T-helper 1 cell treated with Interleukin-12 subunit alpha and Interleukin-12 subunit beta and Interleukin-4 antibody, amounts not matched to agents 30 μg/mL and 1 μg/mL, for 36 hours (primary cell): Measurements from ENCODE around the gene FGFR2.
"Not testable (repeated sequence)": the region's sequence is repeated elsewhere in the genome, so short reads cannot be mapped to it uniquely, and the experiment has no call there.

ENCODE experiments used
- H3K27ac Mint-ChIP-seq: one replicate; pipeline ENCODE4 v1.8.0; 2021; ENCODE audit warnings: mild to moderate bottlenecking, mixed read lengths
- H3K27me3 Mint-ChIP-seq: one replicate; pipeline ENCODE4 v1.8.0; 2021; ENCODE audit warnings: low read depth, mixed read lengths
- H3K36me3 Mint-ChIP-seq: one replicate; pipeline ENCODE4 v1.8.0; 2021; ENCODE audit warnings: low read depth, mixed read lengths
- H3K4me1 Mint-ChIP-seq: one replicate; pipeline ENCODE4 v1.8.0; 2021; ENCODE audit warnings: low read depth, mixed read lengths
- H3K4me3 Mint-ChIP-seq: one replicate; pipeline ENCODE4 v1.8.0; 2021; ENCODE audit warnings: mild to moderate bottlenecking, moderate library complexity, mixed read lengths
- H3K9me3 Mint-ChIP-seq: one replicate; pipeline ENCODE4 v1.8.0; 2021; ENCODE audit warnings: mixed read lengths

Gene FGFR2

DNA sequence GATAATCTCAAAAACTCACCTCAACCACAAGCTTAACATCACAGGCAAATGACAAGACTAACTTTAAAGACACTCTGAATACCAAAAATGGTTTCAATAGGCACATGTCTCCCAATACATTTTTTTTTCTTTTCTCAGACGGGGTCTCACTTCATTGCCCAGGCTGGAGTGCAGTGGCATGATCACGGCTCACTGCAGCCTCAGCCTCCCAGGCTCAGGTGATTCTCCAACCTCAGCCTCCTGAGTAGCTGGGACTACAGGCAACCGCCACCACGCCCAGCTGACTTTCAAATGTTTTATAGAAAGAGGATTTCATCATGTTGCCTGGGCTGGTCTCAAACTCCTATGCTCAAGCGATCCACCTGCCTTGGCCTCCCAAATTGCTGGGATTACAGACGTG, 77.7 kb downstream of the FGFR2 start:
- not testable (repeated sequence) for H3K27ac Mint-ChIP-seq, H3K27me3 Mint-ChIP-seq, H3K36me3 Mint-ChIP-seq, H3K4me1 Mint-ChIP-seq, H3K9me3 Mint-ChIP-seq, H3K4me3 Mint-ChIP-seq

DNA sequence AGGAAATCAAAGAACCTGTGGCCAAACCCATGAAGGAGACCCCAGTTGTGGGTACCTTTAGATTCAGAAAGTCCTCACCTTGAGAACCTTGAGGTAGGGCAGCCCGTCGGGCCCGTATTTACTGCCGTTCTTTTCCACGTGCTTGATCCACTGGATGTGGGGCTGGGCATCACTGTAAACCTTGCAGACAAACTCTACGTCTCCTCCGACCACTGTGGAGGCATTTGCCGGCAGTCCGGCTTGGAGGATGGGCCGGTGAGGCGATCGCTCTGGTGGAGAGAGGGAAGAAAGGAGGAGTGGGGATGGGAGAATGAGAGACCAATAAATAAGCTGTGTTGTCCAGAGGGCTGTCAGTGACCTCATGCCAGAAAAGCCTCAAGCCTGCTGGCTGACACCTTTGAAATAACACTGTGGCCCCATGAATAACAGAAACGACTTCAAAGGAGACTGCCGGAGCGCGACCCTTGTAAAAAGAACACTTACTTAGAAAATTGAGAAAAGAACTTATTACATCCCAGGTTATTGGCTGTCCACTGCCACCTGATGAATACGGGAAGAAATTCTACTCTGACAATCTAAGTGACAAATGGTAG, 78.2 kb downstream of the FGFR2 start:
- H3K36me3 Mint-ChIP-seq = no peaks in the 10 kb centered on the region
- peaks cover 5% of the 10 kb centered on the region for H3K4me1 Mint-ChIP-seq
- H3K4me3 Mint-ChIP-seq = no peak overlapping the region
- H3K27me3 Mint-ChIP-seq = no peaks in the 10 kb centered on the region
- no peak overlapping the region for H3K27ac Mint-ChIP-seq
- peaks cover 6% of the 10 kb centered on the region for H3K9me3 Mint-ChIP-seq

DNA sequence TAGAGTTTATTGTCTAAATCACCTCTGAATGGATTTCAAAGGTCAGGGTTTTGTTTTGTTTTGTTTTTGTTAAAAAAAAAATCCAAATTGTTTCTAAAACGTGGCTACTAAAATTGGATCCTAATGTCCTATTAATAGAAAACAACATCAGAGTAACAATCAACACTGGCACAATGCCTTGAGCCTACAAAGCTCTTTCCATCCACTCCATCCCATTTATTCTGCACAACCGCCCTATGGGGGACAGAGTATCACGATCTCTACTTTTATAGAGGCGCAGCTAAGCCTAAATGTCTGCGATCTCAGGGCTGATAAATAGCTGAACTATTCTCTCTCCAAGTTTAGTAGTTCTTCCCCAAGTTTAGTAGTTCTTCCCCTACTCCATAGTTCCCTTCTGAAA, 78.8 kb downstream of the FGFR2 start:
- no peak overlapping the region for H3K27ac Mint-ChIP-seq
- H3K9me3 Mint-ChIP-seq = peaks cover 6% of the 10 kb centered on the region

DNA sequence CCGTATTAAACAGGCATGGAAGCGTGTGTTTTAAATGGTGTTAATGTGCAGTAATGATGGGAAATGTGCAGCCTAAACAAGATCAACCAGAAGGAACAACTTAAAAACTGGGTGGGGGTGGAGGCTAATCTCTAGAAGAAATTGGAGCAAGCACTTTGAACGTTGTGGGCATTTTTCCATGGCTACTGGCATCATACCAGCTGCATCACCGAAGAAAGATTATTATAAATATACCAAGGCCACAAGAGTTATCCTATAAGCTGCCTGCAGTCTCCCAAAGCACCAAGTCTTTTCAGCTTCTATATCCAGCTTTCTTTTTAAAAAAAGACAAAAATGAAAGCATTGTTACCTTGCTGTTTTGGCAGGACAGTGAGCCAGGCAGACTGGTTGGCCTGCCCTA, 79.9 kb downstream of the FGFR2 start:
- Mint-ChIP-seq H3K36me3 (no peaks in the 10 kb centered on the region), H3K4me3 (no peak overlapping the region), H3K27ac (no peak overlapping the region), H3K27me3 (no peaks in the 10 kb centered on the region), H3K9me3 (peaks cover 6% of the 10 kb centered on the region), H3K4me1 (peaks cover 5% of the 10 kb centered on the region)

More for the DNA sequence above, 78.8 kb downstream of the FGFR2 start:
- no peaks in the 10 kb centered on the region for H3K27me3 Mint-ChIP-seq
- H3K36me3 Mint-ChIP-seq = no peaks in the 10 kb centered on the region
- peaks cover 5% of the 10 kb centered on the region for H3K4me1 Mint-ChIP-seq
- H3K4me3 Mint-ChIP-seq = no peak overlapping the region

DNA sequence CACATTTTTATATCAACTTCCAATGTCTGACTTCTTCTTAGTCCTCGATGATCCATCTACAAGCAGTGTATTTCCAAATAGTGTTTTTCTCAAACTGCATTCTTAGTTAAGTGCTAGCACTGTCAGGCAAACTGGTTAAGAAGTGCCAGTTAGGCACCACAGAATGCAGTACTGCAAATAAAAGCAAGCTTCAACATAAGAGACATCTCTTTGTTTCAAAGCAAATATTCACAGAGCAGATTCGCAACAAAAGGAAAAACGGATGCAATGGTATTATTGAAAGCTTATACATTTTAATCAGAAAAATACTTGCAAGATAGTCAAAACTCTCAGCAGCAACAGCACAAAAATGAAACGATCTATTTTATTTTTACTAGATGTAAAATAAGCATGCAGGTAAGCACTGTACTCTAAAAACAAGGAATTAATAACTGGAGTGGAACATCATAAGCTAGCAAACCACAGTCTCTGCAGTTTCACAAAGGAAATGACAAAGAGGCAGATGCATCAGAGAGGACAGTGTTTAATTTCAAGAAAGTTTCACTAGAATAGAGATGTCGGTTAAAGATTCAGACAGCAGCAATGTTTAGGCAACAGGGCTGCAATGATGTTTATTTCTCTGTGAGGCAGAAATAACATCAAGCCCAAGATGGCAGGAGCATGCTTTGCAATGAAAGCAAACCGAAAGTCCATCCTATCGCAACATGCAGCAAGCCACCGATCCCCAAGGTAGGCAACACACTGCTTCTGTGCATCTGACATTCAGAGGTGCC, 82.0 kb downstream of the FGFR2 start:
- no peaks in the 10 kb centered on the region for H3K36me3 Mint-ChIP-seq
- H3K4me3 Mint-ChIP-seq = no peak overlapping the region
- H3K27me3 Mint-ChIP-seq = no peaks in the 10 kb centered on the region
- no peaks in the 10 kb centered on the region for H3K9me3 Mint-ChIP-seq
- H3K27ac Mint-ChIP-seq = no peak overlapping the region
- peaks cover 5% of the 10 kb centered on the region for H3K4me1 Mint-ChIP-seq

DNA sequence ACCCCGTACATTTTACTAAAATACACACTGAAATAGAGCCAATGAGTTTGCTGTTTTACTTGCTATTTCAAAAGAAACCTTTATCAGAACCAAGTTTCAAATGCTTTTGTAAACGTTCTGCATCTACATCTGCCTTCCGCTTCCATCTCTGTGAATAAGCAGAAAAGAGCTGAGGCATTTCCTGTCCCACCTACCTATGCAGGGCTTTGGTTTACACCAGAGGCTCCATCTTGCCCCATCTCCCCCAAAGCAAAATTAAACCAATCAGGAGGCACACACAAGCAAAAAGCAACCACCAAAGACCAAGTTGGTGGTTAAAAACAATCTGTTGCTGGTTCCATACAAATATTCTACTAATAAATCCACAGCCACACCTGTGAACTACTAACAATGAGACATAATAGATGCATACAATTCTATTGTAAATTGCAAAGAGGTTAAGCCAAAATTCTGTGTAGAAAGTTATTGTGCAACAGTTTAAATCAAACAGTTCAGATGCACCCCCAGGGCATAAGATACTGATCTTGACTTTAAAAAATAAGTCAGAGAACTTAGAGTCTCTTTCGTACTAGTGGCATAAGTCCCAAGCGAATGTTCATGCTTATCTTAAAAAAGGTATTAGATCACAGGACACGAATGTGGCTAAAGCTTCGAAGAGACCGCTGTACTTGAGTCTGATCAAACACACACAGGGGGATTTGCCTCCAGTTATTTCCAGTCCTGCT, 83.9 kb downstream of the FGFR2 start:
- H3K4me3 Mint-ChIP-seq = no peak overlapping the region
- H3K27me3 Mint-ChIP-seq = no peaks in the 10 kb centered on the region
- no peak overlapping the region for H3K27ac Mint-ChIP-seq
- H3K4me1 Mint-ChIP-seq = peaks cover 5% of the 10 kb centered on the region
- no peaks in the 10 kb centered on the region for H3K36me3 Mint-ChIP-seq
- H3K9me3 Mint-ChIP-seq = no peaks in the 10 kb centered on the region

DNA sequence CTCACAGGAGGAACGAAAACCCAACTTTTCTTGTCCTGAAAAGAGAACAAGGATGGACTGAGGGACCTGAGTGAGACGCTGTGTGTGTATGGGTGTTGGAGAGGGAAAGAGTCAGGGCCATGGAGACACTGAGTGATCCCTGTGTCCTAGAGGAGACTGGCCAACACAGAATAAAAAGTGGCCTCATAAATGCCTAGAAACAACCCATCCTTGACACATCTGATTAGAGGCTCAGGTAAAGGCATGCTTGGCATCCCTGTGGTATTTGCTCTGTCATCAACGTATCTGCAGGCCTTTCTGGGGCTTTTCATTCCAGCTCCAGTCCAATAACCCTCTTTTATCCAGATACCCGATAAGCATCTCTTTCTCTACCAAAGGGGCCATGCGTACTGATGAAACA, 86.3 kb downstream of the FGFR2 start:
- Mint-ChIP-seq H3K4me3 (no peak overlapping the region), H3K9me3 (no peaks in the 10 kb centered on the region), H3K4me1 (peaks cover 5% of the 10 kb centered on the region), H3K36me3 (no peaks in the 10 kb centered on the region), H3K27ac (no peak overlapping the region), H3K27me3 (no peaks in the 10 kb centered on the region)

DNA sequence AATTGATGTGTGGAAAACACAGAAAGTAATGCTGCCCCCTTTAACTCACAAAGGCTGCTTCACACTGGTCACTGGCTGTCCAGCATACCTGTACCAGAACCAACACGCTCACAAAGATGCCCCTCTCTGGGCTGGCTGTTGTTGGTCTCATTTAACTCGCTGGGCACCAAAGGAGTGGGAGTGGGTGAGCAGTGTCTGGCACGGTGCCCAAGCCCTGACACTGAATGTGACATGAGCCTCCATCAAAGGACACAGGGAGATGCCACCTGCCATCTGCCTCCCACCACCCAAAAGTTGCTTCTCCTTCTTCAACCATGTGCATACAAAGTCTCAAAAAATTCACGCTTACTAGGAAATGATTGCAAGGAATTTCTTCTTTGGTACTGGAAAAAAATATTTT, 86.8 kb downstream of the FGFR2 start:
- peaks cover 5% of the 10 kb centered on the region for H3K4me1 Mint-ChIP-seq
- no peaks in the 10 kb centered on the region for H3K27me3 Mint-ChIP-seq
- no peaks in the 10 kb centered on the region for H3K9me3 Mint-ChIP-seq
- H3K27ac Mint-ChIP-seq = no peak overlapping the region
- no peaks in the 10 kb centered on the region for H3K36me3 Mint-ChIP-seq
- no peak overlapping the region for H3K4me3 Mint-ChIP-seq

DNA sequence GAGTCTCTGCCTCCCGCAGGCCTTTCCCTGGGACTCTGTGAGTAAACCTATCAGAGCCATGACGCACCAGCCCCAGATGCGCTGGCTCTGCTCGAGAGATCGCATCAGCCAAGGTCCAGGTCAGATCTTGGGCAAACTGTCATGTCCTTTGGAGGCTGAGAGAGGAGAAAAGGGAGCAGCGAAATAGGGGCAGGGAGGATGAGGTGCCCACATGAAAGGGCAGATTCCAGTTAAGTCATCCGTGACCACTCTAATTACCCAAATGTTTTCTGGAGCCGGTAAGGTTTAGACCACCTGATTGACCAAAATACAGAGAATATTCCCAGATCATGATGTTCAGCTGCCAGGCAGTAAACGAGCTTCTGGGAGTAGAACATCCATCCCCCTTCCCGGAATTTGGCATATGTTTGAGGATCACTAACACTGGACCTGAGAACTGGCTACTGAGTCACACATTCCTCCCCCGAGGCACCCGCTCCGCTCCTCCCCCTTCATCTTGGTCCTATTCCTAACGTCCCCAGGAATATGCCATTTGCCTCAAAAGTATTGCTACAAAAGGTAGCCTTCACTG, 88.0 kb downstream of the FGFR2 start:
- no peaks in the 10 kb centered on the region for H3K27me3 Mint-ChIP-seq
- no peak overlapping the region for H3K27ac Mint-ChIP-seq
- H3K9me3 Mint-ChIP-seq = no peaks in the 10 kb centered on the region
- H3K4me3 Mint-ChIP-seq = no peak overlapping the region
- no peaks in the 10 kb centered on the region for H3K4me1 Mint-ChIP-seq
- H3K36me3 Mint-ChIP-seq = no peaks in the 10 kb centered on the region

DNA sequence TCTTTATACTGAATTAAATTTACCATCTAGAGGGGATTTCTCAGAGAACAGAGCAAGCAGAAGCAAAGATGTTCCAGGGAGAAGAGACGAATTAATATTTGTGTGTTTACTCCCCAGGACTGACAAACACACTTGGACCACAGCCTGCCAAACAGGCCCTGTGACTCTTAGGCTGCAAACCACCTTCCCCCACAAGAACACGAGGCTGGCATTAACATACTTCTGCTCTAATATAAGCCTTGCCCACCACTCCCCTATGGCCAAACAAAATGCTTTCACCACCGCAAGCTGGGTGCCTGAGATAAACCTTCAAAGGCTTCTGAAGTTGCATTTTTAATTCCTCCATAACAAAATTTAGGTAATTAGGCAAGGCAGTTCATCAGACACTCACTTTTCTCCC, 88.4 kb downstream of the FGFR2 start:
- Mint-ChIP-seq H3K27ac (no peak overlapping the region), H3K4me1 (no peaks in the 10 kb centered on the region), H3K9me3 (no peaks in the 10 kb centered on the region), H3K4me3 (no peak overlapping the region), H3K27me3 (no peaks in the 10 kb centered on the region), H3K36me3 (no peaks in the 10 kb centered on the region)

DNA sequence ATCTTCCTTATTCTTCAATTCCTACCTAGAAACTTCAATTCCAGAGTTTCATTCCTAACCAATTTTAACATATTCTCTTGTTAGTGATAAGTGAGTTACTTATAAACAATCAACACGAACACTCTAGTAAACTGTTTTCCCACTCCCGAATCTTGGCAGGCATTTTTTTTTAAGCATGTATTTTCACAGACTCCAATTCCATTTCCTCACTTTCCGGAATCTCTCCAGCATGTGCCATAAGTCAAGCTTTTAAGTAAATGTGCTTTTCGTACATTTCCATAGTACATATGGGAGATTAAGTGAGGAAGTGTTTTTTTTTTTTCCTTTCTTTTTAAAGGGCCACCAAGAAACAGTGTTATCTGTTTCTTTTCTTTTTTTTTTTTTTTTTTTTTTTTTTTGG, 89.1 kb downstream of the FGFR2 start:
- Mint-ChIP-seq H3K27me3 (no peaks in the 10 kb centered on the region), H3K4me1 (no peaks in the 10 kb centered on the region), H3K36me3 (no peaks in the 10 kb centered on the region), H3K4me3 (no peak overlapping the region), H3K9me3 (no peaks in the 10 kb centered on the region), H3K27ac (no peak overlapping the region)

DNA sequence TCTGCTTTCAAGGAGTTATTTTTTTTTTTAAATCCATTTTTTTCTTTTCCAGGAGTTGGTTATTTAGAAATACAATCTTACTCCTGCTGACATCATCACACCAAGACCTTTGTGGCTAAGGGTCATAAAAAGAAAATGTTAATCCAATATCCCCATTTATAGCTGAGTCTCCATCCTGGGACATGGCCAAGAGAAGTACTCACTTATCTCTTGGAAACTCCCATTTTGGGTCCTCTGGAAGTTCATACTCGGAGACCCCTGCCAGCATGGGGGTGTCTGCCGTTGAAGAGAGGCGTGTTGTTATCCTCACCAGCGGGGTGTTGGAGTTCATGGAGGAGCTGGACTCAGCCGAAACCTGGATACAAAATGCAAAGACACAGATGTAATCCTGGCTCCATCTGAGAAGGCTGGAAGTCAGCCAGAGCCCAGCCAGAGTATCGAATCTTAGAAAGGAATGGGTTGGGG, 94.6 kb downstream of the FGFR2 start:
- Mint-ChIP-seq H3K36me3 (no peaks in the 10 kb centered on the region), H3K27ac (no peak overlapping the region), H3K27me3 (no peaks in the 10 kb centered on the region), H3K4me1 (no peaks in the 10 kb centered on the region), H3K9me3 (no peaks in the 10 kb centered on the region), H3K4me3 (no peak overlapping the region)

DNA sequence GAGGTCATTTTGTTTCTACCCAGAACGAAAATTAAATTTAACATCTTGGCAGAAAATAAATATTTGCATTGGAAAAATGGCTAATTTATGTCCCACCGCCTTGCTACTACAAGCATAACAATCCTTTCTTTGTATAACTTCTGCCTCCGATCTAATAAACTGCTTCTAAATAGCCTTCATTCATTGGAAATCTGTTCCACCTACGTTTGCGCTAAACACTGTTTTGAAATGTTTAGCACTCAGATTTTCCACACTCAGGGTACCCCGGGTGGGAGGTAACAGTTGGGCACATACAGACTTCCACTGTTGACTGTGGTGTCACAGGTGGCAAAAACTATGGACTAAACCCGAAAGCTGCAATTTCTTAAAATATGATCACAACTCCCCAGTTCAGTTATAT, 96.4 kb downstream of the FGFR2 start:
- Mint-ChIP-seq H3K4me3 (no peak overlapping the region), H3K9me3 (no peaks in the 10 kb centered on the region), H3K27ac (no peak overlapping the region), H3K27me3 (no peaks in the 10 kb centered on the region), H3K4me1 (no peaks in the 10 kb centered on the region), H3K36me3 (no peaks in the 10 kb centered on the region)

DNA sequence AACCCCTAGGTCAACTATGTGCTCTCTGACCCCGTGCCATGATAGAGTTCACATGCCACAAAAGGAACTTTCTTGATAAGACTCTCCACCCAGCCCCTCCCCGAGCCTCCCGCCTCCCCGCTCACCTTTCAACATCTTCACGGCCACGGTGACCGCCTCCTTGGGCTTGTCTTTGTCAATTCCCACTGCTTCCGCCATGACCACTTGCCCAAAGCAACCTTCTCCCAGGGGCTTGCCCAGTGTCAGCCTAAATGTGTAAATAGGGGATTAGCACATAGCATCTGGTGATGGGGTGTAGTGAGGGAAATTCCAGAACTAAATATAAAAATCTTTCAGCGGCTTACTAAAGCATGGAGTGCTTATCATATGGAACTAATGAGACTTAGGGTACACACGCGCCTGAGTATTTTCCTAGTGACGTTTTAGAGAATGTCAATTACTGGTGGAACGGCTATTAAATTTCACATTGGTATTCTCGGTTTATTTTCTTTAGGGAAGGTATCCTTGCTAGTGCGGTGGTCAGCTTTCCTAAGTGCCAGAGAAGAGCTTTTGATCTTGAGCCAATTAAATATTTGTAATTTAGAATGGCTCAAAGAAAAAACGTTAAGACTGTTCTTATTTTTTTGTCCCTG, 97.4 kb downstream of the FGFR2 start:
- Mint-ChIP-seq H3K4me1 (no peaks in the 10 kb centered on the region), H3K9me3 (no peaks in the 10 kb centered on the region), H3K27me3 (no peaks in the 10 kb centered on the region), H3K27ac (no peak overlapping the region), H3K4me3 (no peak overlapping the region), H3K36me3 (no peaks in the 10 kb centered on the region)
